OCI-LY3 (cell line): ENCODE measurements around the gene RABL6.

Experiments
- H2AFZ ChIP-seq: fragments of 200-600, 300-600 bp; shearing (Covaris generic); 2 replicates; pipeline ENCODE4 v1.6.0; 2014; ENCODE audit warnings: antibody characterized with exemption, low read depth, low read length
- H3K27ac ChIP-seq: fragments of 200-600, 300-600 bp; sonication (generic); 2 replicates; pipeline ENCODE4 v1.5.1; 2014; ENCODE audit warnings: mild to moderate bottlenecking, low read length, moderate library complexity, mixed read lengths
- H3K27me3 ChIP-seq: fragments of 200-600, 300-600 bp; sonication (generic); 2 replicates; pipeline ENCODE4 v1.6.1; 2014; ENCODE audit warnings: low read depth, low read length, mixed read lengths
- H3K36me3 ChIP-seq: fragments of 200-600, 300-600 bp; sonication (generic); replicated peaks from 2 replicates; pipeline ENCODE3; 2014; ENCODE audit warnings: low read depth, low read length, mixed read lengths
- H3K4me1 ChIP-seq: fragments of 300-600, 200-600 bp; sonication (generic); 2 replicates; pipeline ENCODE4 v1.6.1; 2014; ENCODE audit warnings: low read length, mixed read lengths
- H3K4me2 ChIP-seq: fragments of 200-600, 300-600 bp; sonication (generic); 2 replicates; pipeline ENCODE4 v1.6.1; 2014; ENCODE audit warnings: low read length, mixed read lengths
- H3K4me3 ChIP-seq: fragments of 300-600, 200-600 bp; sonication (generic); 2 replicates; pipeline ENCODE4 v1.5.1; 2014; ENCODE audit warnings: antibody characterized with exemption, mild to moderate bottlenecking, low read length, moderate library complexity
- H3K79me2 ChIP-seq: fragments of 300-600, 200-600 bp; shearing (Covaris generic); 2 replicates; pipeline ENCODE4 v1.6.1; 2014; ENCODE audit warnings: mild to moderate bottlenecking, low read length, mixed read lengths
- H3K9ac ChIP-seq: fragments of 300-600, 200-600 bp; shearing (Covaris generic); 2 replicates; pipeline ENCODE4 v1.6.0; 2014; ENCODE audit warnings: mild to moderate bottlenecking, low read length, moderate library complexity
- H3K9me3 ChIP-seq: fragments of 200-600, 300-600 bp; shearing (Covaris generic); 2 replicates; pipeline ENCODE4 v1.6.1; 2014; ENCODE audit warnings: low read length, mixed read lengths; ENCODE audit not compliant: insufficient read depth
- H4K20me1 ChIP-seq: fragments of 200-600, 300-600 bp; sonication (generic); 2 replicates; pipeline ENCODE4 v1.6.1; 2016; ENCODE audit warnings: low read length, mixed read lengths; ENCODE audit not compliant: insufficient read depth
- EZH2phosphoT487 ChIP-seq: fragments of 200-600 bp; shearing (Covaris generic); IDR thresholded peaks from 2 replicates; pipeline ENCODE4 v1.6.1; 2018; ENCODE audit warnings: antibody characterized with exemption, mixed run types, low read depth
- TF ChIP-seq, protein P1 (sequence below): fragments of 200-600, 300-600 bp; sonication (generic); IDR thresholded peaks from 2 replicates; pipeline ENCODE4 v1.5.1; 2014; ENCODE audit warnings: antibody characterized with exemption, low read length, low read depth

Gene RABL6

DNA sequence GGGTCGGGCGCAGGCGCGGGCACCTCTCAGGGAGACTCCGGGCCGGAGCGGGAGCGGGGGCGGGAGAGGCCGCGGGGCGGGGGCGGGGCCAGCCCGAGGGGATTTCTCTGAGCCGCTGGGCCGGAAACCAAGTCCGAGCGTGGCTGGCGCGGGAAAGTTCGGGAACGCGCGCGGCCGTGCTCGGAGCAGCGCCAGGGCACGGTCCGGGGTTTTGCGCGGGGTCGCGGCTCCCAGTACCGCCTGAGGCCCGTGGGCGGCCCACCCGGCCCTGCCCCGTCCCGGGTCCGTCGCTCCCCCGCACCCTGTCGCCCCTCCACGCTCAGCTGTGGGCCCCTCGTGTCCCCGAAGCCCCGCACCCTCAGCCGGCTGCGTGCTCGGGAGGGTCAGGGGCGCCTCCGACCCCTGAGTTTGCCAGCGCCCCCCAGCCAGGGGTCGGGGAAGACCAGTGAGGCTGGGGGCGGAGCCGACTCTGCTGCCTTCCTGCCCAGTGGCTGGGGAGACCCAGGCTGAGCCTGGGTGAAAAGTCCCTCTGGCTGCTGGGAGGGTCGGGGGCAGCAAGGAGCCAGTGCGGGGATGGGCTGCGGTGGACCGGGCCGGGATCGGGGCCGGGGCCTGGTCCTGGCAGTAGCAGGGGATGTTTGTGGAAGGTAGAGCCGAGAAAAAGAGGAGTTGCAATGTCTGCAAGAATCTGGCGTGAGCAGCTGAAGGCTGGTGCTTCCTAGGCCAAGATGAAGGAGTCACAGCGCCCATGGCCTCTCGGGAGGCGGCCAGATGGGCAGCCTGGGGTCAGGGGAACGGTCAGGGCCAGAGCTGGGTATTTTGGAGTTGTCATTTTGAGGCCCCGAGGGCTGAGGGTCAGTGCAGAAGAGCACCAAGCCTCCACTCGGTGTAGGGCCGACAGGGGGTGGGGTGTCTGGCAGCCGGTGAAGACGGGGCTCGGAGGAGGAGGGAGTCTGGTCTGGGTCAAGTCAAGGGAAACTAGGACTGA lies 79.2 kb downstream of the RABL6 start:
- peaks cover 20% of the 10 kb centered on the region for H3K36me3 ChIP-seq
- H3K79me2 ChIP-seq = peaks cover 61% of the 10 kb centered on the region
- H3K9me3 ChIP-seq = no peaks in the 10 kb centered on the region
- H3K4me1 ChIP-seq = peaks cover 21% of the 10 kb centered on the region
- peak overlapping the region; percentile 94 for H3K9ac ChIP-seq
- H3K4me3 ChIP-seq = peak overlapping the region; percentile 90
- H3K27me3 ChIP-seq = no peaks in the 10 kb centered on the region
- H4K20me1 ChIP-seq = peaks cover 28% of the 10 kb centered on the region
- H3K4me2 ChIP-seq = peak overlapping the region; percentile 89
- no peak overlapping the region for H2AFZ ChIP-seq
- no peak for TF ChIP-seq EZH2phosphoT487
- TF ChIP-seq, protein P1, sequence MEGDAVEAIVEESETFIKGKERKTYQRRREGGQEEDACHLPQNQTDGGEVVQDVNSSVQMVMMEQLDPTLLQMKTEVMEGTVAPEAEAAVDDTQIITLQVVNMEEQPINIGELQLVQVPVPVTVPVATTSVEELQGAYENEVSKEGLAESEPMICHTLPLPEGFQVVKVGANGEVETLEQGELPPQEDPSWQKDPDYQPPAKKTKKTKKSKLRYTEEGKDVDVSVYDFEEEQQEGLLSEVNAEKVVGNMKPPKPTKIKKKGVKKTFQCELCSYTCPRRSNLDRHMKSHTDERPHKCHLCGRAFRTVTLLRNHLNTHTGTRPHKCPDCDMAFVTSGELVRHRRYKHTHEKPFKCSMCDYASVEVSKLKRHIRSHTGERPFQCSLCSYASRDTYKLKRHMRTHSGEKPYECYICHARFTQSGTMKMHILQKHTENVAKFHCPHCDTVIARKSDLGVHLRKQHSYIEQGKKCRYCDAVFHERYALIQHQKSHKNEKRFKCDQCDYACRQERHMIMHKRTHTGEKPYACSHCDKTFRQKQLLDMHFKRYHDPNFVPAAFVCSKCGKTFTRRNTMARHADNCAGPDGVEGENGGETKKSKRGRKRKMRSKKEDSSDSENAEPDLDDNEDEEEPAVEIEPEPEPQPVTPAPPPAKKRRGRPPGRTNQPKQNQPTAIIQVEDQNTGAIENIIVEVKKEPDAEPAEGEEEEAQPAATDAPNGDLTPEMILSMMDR = no peak
- peak overlapping the region; percentile 78 for H3K27ac ChIP-seq

DNA sequence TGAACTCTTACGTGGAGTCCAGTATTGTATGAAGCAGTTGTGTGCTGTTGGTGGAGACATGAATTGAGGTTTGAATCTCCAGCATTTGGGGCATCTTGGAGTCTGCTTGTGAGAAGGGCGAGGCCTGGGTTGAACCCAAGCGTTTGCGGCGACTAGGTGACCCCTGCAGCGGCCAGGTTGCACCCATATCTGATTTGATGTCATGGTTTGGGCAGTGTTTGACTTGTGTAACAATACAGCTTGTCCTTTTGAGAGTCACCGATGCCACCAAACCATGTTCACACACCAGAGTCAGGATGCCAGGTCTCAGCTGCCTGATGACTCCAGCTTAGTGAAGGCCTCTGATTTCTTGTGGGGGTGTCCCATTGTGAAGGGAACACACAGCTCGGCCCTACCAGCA lies 80.7 kb downstream of the RABL6 start:
- no peak for TF ChIP-seq EZH2phosphoT487
- TF ChIP-seq, protein P1 = no peak
- H2AFZ ChIP-seq = no peak overlapping the region
- no peak overlapping the region for H3K4me3 ChIP-seq
- peaks cover 22% of the 10 kb centered on the region for H3K36me3 ChIP-seq
- H4K20me1 ChIP-seq = peaks cover 38% of the 10 kb centered on the region
- no peaks in the 10 kb centered on the region for H3K27me3 ChIP-seq
- H3K9me3 ChIP-seq = no peaks in the 10 kb centered on the region
- peaks cover 8% of the 10 kb centered on the region for H3K4me1 ChIP-seq
- peaks cover 74% of the 10 kb centered on the region for H3K79me2 ChIP-seq
- H3K4me2 ChIP-seq = no peak overlapping the region
- no peak overlapping the region for H3K27ac ChIP-seq
- H3K9ac ChIP-seq = no peak overlapping the region

DNA sequence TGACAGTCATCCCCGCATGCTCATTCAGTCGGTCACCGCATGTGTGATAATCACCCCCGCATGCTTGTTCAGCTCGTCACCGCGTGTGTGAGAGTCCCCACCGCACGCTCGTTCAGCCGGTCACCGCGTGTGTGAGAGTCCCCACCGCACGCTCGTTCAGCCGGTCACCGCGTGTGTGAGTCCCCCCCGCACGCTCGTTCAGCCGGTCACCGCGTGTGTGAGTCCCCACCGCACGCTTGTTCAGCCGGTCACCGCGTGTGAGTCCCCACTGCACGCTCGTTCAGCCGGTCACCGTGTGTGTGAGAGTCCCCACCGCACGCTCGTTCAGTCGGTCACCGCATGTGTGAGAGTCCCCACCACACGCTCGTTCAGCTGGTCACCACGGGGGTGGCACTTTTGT lies 82.1 kb downstream of the RABL6 start:
- no peak for TF ChIP-seq EZH2phosphoT487
- no peaks in the 10 kb centered on the region for H3K27me3 ChIP-seq
- H4K20me1 ChIP-seq = peaks cover 49% of the 10 kb centered on the region
- no peak overlapping the region for H3K27ac ChIP-seq
- no peak overlapping the region for H2AFZ ChIP-seq
- H3K36me3 ChIP-seq = peaks cover 30% of the 10 kb centered on the region
- peaks cover 6% of the 10 kb centered on the region for H3K4me1 ChIP-seq
- no peak overlapping the region for H3K4me2 ChIP-seq
- no peaks in the 10 kb centered on the region for H3K9me3 ChIP-seq
- peaks cover 87% of the 10 kb centered on the region for H3K79me2 ChIP-seq
- no peak overlapping the region for H3K4me3 ChIP-seq
- H3K9ac ChIP-seq = no peak overlapping the region

DNA sequence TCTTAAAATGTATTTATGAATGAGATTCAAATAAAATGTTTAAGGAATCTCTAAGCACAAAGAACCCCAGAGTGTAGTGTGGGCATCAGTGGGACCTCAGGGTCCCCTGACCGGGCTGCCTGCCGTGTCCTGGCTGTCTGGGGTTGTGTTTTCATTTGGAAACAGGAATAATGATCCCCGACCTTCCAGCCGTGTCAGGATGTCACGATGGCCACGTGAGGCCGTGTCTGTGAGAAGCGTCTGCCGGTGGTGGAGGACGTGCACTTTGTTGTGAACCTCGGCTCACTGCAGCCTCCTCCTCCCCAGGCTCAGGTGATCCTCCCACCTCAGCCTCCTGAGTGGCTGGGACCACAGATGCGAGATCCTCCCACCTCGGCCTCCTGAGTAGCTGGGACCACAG lies 82.9 kb downstream of the RABL6 start:
- H3K4me1 ChIP-seq = no peaks in the 10 kb centered on the region
- TF ChIP-seq EZH2phosphoT487 = no peak
- TF ChIP-seq, protein P1 = no peak
- H3K4me3 ChIP-seq = no peak overlapping the region
- H3K36me3 ChIP-seq = peaks cover 36% of the 10 kb centered on the region
- no peaks in the 10 kb centered on the region for H3K9me3 ChIP-seq
- H3K27ac ChIP-seq = no peak overlapping the region
- H4K20me1 ChIP-seq = peaks cover 56% of the 10 kb centered on the region
- no peak overlapping the region for H3K4me2 ChIP-seq
- H3K79me2 ChIP-seq = peaks cover 90% of the 10 kb centered on the region
- no peaks in the 10 kb centered on the region for H3K27me3 ChIP-seq
- no peak overlapping the region for H3K9ac ChIP-seq
- no peak overlapping the region for H2AFZ ChIP-seq
